Activated CD4-positive, alpha-beta T cell treated with anti-CD3 and anti-CD28 coated beads, Interleukin-2, Interleukin-6, amounts not matched to agents 100 ng/mL and 50 ng/mL, durations not matched to agents 16 hours and 8 hours (primary cell): ENCODE measurements around the gene ABCC4.

Experiments
- DNase-seq: peaks from one replicate; pipeline ENCODE4 v3.0.0-alpha.2; 2020

The ABCC4 gene

DNA sequence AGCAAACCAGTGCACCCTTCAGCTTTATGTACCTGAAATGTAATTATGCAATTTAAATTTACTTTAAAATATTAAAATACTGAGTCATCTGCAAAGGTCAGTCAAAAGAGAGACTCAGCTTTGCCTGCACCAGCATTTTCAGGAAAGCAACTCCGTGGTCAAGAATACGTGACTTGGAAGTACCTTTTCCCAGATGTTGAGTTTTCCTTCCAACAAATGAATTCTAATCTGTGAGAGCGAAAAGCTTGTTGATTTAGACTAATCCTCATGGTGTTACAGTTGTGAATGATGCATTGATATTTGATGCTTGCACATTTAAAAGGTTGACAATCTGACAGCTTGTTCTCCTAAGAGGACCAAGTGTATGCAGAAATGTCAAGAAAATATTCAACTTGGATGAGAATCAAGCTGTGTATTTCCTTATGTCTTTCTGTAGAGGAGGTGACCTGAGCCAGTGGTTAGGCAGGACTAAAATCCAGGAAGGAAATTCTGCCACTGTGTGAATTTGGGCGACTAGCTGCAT, 270.4 kb downstream of the ABCC4 start:
- DNase-seq = no peak

DNA sequence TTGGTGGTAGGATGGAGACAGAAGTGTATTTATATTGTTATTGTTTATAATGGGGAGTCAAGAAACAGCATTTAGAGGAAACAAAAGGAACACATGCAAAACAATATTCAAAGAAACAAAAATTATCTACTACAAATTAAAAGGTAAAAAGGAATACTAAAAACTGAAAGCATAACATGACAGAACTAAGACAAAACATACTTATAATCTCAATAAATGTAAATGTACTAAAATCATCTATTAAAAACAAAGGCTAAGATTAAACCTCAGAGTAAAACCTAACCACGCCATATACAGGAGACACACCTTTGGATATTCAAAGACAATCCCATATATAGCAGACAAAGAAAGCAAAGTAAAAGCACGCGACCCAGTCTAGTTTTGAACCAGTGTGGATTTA, 273.6 kb downstream of the ABCC4 start:
- DNase-seq = no peak

DNA sequence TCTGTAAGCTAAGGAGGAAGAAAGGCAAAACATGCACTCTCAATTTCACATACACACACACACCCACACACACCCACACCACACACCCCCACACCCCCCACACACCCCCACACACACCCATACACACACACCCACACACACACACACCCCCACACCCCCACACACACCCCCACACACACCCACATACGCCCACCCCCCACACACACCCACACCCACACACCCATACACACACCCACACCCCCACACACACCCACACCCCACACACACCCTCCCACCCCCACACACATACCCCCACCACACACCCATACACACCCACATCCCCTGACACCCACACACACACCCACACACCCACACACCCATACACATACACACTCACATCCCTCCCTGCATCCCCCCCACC, 276.1 kb downstream of the ABCC4 start:
- DNase-seq = no peak

DNA sequence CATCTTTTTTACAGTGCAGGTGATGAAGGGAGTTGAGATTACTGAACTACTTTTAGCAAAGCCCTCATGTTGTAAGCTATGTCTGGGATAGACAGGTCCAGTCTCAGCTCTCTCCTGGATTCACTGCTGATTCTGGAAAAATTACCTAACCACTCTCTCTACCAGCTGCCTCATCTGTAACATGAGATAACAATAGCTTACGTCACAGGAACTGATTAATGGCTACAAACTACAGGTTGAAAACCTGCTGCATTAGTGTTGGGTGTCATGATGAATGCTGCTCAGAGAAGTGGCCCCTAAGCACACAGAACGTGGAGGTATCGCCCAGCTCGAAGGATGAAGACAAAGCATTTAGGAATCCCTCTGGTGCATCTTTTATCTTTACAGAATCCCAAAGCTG, 277.8 kb downstream of the ABCC4 start:
- no peak for DNase-seq

DNA sequence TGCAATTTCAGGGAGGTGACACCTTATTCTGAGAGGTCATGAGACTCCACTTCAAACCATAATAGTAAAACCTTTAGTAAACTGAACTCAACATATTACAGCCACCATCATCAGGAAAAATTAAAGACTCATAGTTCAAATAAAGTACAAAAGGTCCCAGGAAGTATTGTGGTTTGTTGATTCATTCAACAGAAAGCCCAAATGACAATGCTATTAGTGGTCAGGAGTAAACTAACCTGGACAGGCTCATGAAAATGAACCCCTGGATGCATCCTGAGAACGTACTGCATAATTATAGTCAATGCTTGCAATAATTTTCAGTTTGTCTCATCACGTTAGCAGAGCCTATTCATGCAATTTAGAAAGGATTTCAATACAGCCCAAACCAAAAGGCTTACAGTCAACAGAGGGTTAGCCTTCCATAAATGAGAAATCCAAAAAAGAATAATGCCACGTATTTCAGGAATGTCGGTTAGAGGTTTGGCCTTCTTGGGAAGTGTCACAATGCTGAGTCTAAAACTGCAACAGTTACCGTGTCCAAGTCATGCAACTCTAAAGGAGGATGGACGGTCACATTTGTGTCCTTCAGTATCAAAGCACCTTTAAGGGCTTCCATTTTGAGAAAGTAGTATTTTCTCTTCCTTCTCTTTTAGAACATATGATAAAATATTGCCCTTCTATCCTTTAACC, 280.8 kb downstream of the ABCC4 start:
- no peak for DNase-seq

DNA sequence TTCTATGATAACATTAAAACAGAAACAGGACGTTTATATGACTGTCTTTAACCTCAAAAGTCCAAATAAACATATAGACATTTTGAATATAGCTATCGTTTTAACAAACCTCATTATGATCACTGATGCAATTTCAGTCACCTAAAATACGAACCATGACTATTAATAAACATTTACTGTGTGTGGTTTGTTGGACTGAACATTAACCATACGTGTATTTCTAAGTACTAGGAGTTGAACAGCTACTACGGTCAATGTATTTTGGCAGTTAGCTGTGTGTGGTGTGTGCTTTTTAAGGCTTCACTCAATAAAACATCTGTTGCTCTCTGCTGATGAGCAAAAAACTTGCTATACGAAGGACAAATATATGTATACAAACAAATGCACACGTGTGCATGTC, 281.4 kb downstream of the ABCC4 start:
- DNase-seq = no peak

DNA sequence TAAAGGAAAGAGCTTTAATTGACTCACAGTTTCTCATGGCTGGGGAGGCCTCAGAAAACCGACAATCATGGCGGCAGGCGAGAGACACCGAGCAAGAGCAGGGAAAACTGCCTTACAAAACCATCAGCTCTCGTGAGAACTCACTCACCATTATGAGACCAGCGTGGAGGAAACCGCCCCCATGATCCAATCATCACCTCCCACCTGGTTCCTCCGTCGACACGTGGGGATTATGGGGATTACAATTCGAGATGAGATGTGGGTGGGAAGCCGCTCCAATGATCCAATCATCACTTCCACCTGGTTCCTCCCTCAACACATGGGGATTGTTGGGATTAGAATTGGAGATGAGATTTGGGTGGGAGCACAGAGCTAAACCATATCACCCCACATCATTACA, 293.9 kb downstream of the ABCC4 start:
- no peak for DNase-seq

DNA sequence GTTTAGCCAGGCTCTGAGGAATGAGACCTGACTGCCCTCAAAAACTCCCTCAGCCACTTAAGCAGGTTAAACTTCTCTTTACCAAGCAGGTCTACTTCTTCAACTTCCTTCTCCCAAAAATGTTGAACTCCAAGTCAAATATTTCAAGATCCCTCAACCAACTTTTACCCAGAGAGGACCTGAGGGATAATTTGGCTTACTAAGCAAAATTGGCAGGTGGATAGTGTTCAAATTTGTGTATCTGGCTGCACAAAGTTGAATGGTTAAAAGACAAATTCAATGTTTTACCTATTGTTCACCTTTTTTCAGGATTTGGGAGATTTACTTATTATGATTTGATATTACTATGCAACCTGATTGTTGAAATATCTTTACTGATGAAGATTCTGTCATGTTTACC, 296.0 kb downstream of the ABCC4 start:
- DNase-seq = no peak

DNA sequence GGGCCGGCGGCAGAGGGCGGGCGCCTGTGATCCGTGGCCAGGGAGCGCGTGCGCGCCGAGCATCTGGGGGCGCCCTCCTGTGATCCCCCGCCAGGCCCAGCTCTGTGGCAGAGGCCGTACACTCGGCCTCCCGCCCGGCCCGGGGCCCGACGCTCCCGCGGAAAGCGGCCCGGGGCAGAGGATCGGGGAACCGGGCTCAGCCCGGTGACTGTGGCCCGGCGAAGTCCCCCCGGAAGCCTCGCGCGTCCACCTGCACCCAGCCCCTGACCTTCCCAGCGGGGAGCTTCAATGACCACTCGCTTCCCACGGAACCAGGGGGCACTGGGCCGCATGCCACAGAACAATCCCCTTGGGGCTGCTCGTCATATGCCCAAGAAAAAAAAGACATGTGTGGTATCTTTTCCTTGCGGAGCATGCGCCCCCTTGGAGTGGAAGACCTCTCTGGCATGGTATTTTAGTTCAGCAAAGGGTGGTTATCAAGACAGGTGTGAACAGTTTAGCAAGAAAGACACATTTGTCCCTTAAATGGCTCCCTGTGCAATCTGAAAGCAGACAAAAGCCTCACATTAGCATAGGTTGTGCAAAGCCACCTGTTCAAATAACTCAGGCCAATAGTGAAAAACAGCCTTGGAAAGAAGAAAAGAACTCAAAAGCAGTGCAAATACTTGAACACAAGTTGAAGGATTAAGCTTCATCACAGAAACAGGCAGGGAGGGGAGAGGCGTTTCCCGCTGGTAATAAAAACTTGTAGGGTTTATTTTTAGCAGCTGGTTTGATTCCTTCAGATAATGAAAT, 298.0 kb downstream of the ABCC4 start:
- no peak for DNase-seq

DNA sequence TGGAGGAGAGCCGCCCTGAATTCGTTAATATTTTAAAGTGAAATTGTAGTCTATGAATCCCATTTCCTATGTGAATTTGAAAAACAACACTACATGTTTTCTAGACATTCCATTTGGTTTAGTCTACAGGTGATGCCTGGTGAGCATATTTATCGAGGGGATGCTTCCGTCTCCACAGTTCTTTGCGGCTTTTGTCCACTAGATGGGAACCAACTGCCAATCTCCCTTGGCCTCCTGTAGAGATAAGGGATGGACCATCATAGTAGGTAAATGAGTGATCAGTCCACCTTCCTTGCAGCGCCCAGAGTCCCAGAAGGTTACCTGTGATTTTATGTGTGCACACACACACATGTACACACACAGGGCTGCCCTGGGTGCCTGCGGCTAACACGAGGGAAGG, 299.1 kb downstream of the ABCC4 start:
- no peak for DNase-seq

DNA sequence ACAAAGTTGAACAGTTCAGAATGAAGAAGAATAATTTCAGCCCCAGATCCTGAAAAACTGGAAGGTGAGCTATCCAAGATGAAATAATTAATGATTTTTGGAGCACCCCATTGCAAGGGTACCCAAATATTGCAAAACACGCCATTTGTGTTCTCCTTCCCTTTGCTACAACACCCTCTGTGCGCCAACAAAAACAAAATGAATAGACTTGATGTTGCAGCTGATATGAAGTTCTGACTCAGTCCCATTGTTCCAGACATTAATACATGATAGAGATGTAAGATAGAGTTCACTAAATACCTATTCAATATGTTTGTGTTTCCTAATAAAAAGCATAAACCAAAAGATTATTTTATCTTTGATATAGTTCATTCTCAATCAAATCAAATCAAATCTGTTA, 301.4 kb downstream of the ABCC4 start:
- no peak for DNase-seq

DNA sequence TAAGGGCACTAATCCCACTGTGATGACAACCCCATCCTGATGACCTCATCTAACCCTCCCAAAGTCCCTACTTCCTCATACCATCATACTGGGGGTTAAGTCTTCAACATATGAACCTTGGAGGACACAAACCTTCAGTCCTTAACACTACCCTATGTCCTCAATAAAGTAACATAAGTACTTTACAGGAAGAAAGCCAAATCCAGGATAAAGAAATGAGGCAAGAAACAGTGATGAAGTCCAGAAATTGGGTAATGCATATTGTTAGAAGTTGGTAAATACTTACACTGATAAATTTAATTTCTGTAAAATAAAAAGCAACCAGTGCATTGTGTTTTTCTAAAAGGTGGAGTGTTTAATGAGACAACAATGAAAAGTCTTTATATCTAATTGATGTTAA, 304.1 kb downstream of the ABCC4 start:
- no peak for DNase-seq

DNA sequence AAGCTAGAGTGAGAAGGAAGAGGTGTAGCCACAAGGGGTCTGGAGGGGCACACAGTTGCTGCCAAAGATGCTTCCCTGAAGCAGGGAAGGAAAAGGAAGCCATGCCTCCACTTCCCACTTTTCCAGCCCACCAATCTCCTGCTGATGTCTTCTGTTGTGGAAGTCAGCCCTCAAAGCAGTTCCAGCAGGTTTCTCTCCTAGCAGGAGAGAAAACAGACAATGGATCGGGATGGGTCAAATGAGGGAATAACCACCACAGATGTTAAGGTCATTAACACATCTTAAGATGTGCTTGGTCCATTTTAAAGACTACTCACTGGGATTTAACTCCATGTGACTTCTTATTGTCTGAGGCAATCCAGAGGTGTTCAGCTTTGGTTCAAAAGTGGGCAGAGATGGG, 304.8 kb downstream of the ABCC4 start:
- no peak for DNase-seq

DNA sequence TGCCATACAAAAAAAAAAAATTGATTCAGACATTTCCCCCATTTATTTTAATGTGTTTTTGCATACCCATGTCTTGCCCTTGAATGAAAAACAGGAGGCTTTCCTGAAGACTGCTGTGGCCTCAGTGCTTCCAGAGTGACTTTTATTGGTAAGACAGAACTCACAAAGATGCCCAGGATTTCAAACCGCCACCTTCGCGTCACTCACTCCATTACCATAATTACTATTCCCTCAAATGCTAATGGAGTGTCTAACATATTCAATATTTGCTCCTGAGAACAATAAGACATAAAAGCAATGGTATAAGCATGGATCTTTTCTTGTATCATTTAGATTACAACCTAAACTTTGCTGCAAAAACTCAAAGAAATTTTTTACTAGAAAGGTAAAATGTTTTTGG, 306.7 kb downstream of the ABCC4 start:
- no peak for DNase-seq

DNA sequence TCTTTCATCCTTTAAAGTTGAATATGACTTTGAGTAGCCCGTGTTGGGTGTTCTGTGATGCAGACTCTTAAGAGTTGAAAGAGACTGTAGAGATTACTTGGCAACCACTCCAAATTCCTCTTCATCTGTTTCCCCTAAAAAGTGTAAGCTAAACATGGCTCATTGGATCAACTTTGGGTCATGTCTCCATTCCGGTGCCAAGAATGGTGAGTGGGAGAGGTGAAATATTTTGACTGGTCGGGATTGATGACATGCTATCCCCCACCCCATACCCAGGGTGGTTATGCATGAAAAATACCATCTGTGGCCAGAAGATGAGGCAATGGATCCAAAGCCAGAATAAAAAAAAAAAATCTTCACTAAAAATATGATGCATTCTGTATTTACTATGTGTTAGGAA, 307.6 kb downstream of the ABCC4 start:
- DNase-seq = no peak

DNA sequence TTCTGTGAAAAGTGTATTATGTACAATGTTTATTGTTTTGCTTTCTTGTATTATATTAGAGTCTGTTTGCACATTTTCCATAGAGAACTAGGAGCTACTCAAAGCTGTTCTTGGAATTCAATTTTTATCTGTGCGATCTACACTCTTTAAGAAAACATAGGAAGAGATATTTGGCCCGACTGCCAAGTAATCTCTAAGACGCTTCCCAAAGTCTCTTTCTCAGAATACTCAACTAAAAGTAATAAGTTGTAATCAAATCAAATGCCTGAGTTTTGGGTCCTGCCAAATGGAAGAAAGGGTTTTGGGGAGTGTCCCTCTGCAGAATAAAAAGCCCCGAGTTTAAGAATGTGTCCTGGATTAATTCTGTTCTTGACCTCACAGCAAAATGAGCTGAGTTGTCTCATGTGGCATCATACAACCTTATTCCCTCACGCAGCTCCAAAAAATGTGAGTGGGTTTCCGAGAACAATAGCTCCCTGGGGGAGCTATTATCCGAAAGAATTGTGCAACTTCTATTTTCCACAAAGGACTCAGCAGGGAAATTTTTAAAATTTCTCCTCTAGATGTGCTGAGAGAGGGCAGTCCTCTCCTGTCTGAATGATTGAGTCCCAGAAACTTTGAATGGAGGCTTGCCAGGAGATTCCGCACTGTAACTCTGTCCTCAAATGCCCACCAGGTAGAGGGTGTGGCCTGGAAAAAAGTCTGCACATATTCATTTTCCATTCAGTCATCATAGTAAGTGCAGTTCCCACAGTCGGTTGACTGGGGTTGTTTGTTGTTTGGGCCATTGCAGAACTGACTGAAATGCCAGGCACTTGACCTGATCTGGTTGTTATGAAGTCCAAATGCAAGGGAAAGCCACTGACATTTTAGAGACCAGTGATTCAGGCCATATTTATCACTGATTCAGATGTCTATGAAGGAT, 309.0 kb downstream of the ABCC4 start:
- no peak for DNase-seq

DNA sequence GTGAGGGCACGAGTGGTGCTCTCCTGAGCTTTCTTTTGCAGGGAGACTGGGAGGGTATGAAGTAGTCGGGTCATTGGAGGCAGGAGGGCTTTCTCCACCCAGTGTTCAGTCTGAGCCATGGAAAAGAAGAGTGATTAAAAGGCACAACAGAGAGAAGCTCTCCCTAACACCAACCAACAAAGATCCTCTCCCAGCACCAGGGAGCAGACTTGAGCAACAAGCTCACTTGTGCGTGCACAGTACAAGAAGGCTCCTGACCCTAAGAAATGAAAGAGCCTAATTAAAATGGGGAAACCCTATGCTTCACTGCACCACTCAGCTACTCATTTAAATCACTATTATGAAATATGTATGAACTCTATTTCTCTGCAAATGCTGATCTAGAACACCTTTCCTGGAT, 312.6 kb downstream of the ABCC4 start:
- DNase-seq = no peak

DNA sequence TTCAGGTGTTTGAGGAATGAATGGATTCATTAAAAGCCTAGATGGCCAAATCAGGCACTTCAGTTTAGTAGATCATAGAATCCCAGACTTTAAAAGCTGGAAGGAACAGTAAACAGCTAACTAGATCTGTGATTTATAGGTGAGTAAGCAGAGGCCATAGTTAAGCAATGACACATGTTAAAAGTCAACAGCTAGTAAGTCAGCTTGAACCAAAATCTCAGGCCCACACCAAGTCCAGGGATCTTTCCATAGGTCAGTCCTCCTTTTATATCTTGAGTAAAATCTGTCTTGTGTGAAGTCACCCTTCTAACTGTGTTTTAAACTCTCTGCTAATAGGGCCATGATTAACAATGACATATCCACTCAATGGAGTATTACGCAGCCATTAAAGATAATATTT, 313.4 kb downstream of the ABCC4 start:
- no peak for DNase-seq

DNA sequence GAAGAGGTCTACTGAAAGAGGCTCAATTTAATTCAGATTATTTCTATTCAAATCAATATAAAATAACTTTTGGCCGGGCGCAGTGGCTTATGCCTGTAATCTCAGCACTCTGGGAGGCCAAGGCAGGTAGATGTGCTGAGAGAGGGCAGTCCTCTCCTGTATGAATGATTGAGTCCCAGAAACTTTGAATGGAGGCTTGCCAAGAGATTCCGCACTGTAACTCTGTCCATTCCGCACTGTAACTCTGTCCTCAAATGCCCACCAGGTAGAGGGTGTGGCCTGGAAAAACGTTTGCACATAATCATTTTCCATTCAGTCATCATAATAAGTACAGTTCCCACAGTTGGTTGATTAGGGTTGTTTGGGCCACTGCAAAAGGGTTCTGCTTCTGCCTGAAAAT, 314.2 kb downstream of the ABCC4 start:
- no peak for DNase-seq

DNA sequence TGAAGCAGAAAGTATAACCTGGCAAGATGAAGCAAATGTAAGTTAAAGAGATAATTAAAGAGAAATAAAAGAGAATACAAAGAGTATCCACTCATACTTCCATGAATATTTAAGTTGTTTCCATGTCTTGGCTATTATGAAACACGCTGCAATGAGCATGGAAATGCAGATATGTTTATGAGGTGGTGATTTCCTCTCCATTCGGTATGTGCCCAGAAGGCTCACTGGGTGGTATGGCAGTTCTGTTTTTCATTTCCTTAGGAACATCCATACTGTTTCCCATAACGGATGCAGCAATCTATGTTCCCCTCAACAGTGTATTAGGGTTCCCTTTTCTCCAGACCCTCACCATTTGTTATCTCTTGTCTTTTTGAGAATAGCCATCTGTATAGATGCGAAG, 316.3 kb downstream of the ABCC4 start:
- no peak for DNase-seq

DNA sequence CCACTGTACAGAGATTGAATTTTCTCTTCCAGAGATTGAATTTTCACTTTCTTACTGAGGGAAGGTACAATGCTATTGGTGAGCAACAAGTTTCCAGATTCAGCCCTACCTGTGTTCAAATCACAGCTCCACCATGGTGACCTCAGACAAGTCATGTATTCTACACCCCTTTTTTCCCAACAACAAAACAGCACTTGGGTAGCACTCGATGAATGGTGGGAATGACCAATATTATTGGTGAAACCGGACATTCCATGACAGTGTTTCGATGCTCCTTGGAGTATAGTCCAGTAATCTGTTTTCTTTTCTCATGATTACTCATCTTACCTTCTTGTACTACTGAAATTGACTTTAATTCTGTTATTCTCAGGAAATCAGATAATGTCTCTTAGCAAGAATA, 322.7 kb downstream of the ABCC4 start:
- DNase-seq = no peak

DNA sequence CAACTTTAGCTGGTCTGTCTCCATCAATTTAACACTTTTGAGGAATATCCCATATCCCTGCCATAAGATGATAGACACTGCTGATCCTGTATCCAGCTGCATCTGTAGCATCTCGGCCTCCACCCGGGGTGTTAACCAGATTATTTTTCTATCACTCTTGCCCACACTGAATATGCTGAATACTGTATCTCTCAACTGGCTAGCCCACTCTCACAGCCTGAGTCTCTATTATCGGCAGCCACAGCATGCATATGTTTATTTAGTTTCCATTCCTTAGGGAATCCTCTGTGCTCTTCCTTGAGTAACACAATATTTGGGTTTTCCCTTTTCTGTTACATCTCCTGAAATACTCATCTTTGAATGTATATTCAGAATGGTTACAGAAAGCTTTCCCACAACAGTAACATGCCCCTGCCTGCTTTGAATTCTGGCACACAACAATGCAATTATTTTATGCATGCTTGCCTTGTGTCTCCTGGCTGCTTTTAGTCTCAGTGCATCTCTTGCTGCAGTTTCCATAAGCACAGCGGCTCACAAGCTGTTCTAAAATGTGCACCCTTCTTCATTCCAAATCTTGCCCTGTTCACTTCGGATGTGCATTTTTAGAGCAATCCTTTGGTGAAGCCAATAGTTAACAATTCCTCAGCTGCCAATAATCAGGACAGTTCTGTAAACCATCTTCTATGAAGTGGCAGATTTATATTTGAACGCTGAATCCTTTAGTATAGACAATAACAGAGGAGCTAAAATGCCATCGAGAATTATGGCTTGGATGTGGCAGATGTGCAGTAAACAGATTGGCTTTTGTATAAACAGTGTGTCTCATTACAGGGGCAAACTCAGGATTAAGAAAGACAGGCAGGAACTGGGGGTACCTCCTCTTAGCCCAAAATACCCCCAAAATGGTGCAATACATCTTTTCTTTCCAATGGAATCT, 327.0 kb downstream of the ABCC4 start:
- no peak for DNase-seq
